GM20000 (cell line): ENCODE measurements around the gene C1orf122.
A peak's percentile ranks its signal among the peaks of the same experiment; 100 is the strongest.

ENCODE experiments used
- DNase-seq: peaks from one replicate; pipeline ENCODE4 v3.0.0; 2012; ENCODE audit warnings: low spot score
- TF ChIP-seq, protein P1 (sequence below): IDR thresholded peaks from 2 replicates; pipeline ENCODE4 v1.5.1; 2012; ENCODE audit warnings: mild to moderate bottlenecking, control low read depth; ENCODE audit errors: extremely low read depth, missing control alignments

C1orf122 gene

DNA sequence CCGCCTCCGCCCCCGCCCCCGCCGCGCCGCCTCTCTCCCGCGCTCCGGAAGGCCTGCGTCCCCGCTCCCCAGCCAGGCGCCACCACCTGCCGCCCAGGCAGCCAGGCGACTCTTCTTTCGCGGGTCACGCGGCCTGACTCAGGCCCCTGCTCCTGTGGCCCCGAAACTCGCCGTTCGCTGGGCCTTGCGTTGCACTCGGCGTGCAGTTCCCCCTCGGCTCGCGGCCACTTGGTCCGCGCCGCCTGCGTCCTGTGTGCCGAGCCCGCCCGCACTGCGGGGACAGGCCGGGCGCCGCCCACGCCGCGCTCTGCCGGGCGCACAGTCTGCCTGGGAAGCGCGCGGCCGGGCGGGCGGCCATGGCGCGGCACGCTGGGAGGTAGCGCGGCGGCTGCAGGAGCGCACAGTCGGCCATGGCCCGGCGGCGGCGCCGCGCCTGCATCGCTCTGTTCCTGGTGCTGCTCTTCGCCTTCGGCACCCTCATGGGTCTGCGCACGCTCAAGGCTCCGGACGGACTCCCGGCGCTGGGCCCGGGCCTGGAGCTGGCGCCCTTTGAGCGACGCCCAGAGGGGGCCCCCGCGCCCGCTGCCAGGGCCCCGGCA is 13.7 kb upstream of the C1orf122 start, which contains the start of gene MANEAL:
Gene MANEAL, plus strand, starts transcription at position 75 of the 599 bp plus-strand sequence. Its CDS starts 336 bp downstream, at position 411.
- peak; percentile 88 for DNase-seq
- TF ChIP-seq, protein P1, sequence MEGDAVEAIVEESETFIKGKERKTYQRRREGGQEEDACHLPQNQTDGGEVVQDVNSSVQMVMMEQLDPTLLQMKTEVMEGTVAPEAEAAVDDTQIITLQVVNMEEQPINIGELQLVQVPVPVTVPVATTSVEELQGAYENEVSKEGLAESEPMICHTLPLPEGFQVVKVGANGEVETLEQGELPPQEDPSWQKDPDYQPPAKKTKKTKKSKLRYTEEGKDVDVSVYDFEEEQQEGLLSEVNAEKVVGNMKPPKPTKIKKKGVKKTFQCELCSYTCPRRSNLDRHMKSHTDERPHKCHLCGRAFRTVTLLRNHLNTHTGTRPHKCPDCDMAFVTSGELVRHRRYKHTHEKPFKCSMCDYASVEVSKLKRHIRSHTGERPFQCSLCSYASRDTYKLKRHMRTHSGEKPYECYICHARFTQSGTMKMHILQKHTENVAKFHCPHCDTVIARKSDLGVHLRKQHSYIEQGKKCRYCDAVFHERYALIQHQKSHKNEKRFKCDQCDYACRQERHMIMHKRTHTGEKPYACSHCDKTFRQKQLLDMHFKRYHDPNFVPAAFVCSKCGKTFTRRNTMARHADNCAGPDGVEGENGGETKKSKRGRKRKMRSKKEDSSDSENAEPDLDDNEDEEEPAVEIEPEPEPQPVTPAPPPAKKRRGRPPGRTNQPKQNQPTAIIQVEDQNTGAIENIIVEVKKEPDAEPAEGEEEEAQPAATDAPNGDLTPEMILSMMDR: no peak

DNA sequence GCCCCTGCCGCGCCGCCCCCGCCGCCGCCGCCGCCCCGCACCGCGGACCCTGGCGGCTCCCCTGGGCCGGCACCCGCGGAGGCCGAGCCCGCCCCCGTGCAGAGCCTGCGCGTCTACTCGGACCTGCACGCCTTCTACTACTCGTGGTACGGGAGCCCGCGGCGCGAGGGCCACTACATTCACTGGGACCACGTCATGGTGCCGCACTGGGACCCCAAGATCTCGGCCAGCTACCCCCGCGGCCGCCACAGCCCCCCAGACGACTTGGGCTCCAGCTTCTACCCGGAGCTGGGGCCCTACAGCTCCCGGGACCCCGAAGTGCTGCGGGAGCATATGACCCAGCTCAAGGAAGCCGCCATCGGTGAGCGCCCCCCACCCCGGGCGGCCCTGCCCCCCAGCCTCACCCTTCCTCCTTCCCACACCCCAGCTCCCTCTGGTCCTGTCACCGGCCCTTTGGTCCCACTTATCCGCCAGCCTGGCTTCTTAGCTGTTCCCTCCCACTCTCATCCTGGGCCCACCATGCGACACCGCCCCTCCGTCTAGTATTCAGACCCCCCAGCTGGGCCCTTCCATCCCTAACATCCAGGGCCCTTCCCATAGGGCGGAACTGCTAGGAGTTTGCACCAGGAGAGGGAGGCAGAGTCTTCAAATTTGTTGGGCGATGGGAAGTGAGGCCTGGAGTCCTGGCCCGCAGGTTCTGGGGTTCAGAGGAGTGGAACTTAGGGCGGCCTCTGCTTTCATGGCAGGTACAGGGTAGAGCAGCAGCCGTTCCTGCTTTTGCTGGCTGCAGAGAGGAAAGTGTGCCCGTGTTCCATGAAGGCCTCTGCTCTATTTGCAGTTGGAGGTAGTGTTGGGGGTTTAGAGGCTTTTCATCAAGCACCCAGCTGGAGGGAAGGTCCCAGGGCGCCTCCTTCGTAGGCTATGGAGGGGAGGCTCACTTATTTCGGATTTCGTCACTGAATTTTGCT is 12.9 kb upstream of the C1orf122 start:
- TF ChIP-seq, protein P1: no peak
- DNase-seq: peak; percentile 40

GRCh38 chr1:37795340-37796125 is 12.1 kb upstream of the C1orf122 start:
- TF ChIP-seq, protein P1: no peak
- DNase-seq: peak; percentile 76

DNA sequence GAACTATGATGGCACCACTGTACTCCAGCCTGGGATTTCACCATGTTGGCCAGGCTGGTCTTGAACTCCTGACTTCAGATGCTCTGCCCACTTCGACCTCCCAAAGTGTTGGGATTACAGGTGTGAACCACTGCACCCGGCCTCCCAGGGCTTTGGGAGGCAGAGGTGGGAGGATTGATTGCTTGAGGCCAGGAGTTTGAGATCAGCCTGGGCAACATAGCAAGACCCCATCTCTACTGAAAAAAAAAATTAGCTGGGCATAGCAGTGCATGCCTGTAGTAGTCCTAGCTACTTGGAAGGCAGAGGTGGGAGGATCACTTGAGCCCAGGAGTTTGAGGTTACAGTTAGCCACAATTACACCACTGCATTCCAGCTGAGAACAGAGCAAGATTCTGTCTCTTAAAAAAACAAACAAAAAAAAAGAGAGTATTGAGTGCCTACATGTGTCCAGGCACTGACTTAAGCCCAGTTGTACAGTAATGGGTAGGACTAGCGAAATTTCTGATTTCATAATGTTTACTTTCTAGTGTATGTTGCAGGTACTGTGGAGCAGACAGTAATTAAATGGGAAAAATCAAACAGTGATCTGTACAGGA is 9.7 kb upstream of the C1orf122 start:
- TF ChIP-seq, protein P1: no peak
- DNase-seq: no peak

DNA sequence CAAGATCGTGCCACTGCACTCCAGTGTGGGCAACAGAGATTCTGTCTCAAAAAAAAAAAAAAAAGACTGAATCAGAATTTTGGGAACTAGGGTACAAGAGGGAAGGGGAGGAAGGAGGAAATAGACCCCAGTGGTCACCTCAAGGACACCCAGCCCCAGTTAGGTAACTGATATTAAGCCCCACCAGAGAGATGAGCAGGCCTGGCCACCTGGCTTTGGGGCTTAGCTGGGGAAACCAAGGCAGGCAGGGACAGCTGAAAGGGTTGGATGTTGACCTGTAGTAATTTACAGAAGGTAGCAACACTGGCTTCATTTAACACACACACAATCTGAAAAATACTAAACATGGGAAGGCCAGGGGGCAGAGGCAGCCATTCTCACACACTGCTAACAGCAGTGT is 5.2 kb upstream of the C1orf122 start:
- TF ChIP-seq, protein P1: no peak
- DNase-seq: no peak

- TF ChIP-seq, protein P1: no peak
- DNase-seq: no peak
Observed at GRCh38 chr1:37807220-37807554, 403 bp upstream of the C1orf122 start.
